T-cell (primary cell): ENCODE data around the gene KLK13. TPM values are rescaled to one million over a fixed set of nuclear protein-coding genes. Genes with fewer than 3 reads are reported as not detected.

Experiments used
- ATAC-seq, 4 experiments: fragments of 200-7000 bp in 3 of 4; fragments of 150-1000 bp in 1 of 4; cut with Tn5 transposase; replicated peaks in 1 of 4; 1 replicate in 3 of 4; 2 replicates in 1 of 4; pipeline ENCODE4 v1.10.0; 2021; ENCODE audit warnings: moderate library complexity in 3 of 4, mild to moderate bottlenecking in 2 of 4, moderate number of reproducible peaks in 1 of 4
- CTCF ChIA-PET, 2 donors: fragments of 300-600 bp; sonication (Branson Sonifier 250); formaldehyde crosslinking; loops; one replicate each; lab custom pipeline; 2022; ENCODE audit warnings: antibody characterized with exemption in 2 of 2; lab: Charles Lee
- POLR2A ChIA-PET, 2 donors: fragments of 300-600 bp; sonication (Branson Sonifier 250); formaldehyde crosslinking; loops; one replicate each; lab custom pipeline; 2022; ENCODE audit warnings: antibody characterized with exemption in 2 of 2; lab: Charles Lee
- DNase-seq, 35 experiments: peaks; one replicate each; pipeline versions ENCODE4 v3.0.0 to v3.0.0-alpha.2; 2013 to 2023
- H3K27ac ChIP-seq: one replicate; pipeline ENCODE4 v1.5.1; 2013; ENCODE audit warnings: low read length
- H3K27me3 ChIP-seq, 2 experiments: replicated peaks in 1 of 2; 1 replicate in 1 of 2; 2 replicates in 1 of 2; pipeline versions ENCODE4 v1.6.1 to v1.7.0; 2013; ENCODE audit warnings: low read length in 1 of 2, mixed read lengths in 1 of 2; ENCODE audit not compliant: control insufficient read depth in 2 of 2, insufficient read depth in 2 of 2; ENCODE audit errors: extremely low read depth in 1 of 2
- H3K36me3 ChIP-seq, 2 donors: 1 replicate in 1 of 2; 2 replicates in 1 of 2; pipeline versions ENCODE4 v1.6.1 to v1.7.0; 2013; ENCODE audit warnings: low read length in 1 of 2; ENCODE audit not compliant: control insufficient read depth in 2 of 2, insufficient read depth in 1 of 2; ENCODE audit errors: extremely low read depth in 1 of 2
- H3K4me1 ChIP-seq, 2 experiments: 1 replicate in 1 of 2; 2 replicates in 1 of 2; pipeline versions ENCODE4 v1.6.1 to v1.7.0; 2013; ENCODE audit warnings: low read length in 2 of 2, mixed read lengths in 1 of 2; ENCODE audit not compliant: insufficient read depth in 2 of 2, control insufficient read depth in 1 of 2; ENCODE audit errors: extremely low read depth in 1 of 2
- H3K4me3 ChIP-seq, 2 donors: 1 replicate in 1 of 2; 2 replicates in 1 of 2; pipeline versions ENCODE4 v1.5.1 to v1.7.0; 2013; ENCODE audit warnings: mild to moderate bottlenecking in 2 of 2, low read length in 1 of 2, moderate library complexity in 1 of 2; ENCODE audit not compliant: control insufficient read depth in 1 of 2; ENCODE audit errors: extremely low read depth in 1 of 2
- H3K9me3 ChIP-seq: 2 replicates; pipeline ENCODE4 v1.7.0; 2013
- H3K27ac Mint-ChIP-seq, 2 donors: one replicate each; pipeline ENCODE4 v1.8.0; 2020 to 2021; ENCODE audit warnings: mild to moderate bottlenecking in 2 of 2, mixed read lengths in 2 of 2
- H3K27me3 Mint-ChIP-seq, 2 donors: one replicate each; pipeline ENCODE4 v1.8.0; 2021 to 2022; ENCODE audit warnings: mixed read lengths in 2 of 2
- H3K36me3 Mint-ChIP-seq: one replicate; pipeline ENCODE4 v1.8.0; 2021; ENCODE audit warnings: mixed read lengths
- H3K4me1 Mint-ChIP-seq, 3 donors: one replicate each; pipeline ENCODE4 v1.8.0; 2020 to 2022; ENCODE audit warnings: mixed read lengths in 3 of 3, mild to moderate bottlenecking in 1 of 3
- H3K4me3 Mint-ChIP-seq, 3 donors: one replicate each; pipeline ENCODE4 v1.8.0; 2020 to 2022; ENCODE audit warnings: mild to moderate bottlenecking in 3 of 3, mixed read lengths in 3 of 3, moderate library complexity in 3 of 3
- H3K9me3 Mint-ChIP-seq, 3 donors: one replicate each; pipeline ENCODE4 v1.8.0; 2020 to 2022; ENCODE audit warnings: mixed read lengths in 3 of 3
- WGBS: methylation state at CpG from one replicate; pipeline ENCODE4 v1.1.5; 2013; ENCODE audit warnings: missing lambda C conversion rate; ENCODE audit not compliant: insufficient coverage; 5-methylcytosine and 5-hydroxymethylcytosine counted together
- total RNA-seq, 35 experiments: library from RNA in 6 of 35; stranded (reverse) in 6 of 35; fragments of 120-200 nt in 1 of 35; gene quantifications; one replicate each; pipeline versions ENCODE4 v1.2.1 to v1.2.4 and lab custom pipeline; 2013 to 2026

The KLK13 gene
- total RNA-seq, 5 donors from 2014 or later (not counting 1 experiment from before 2014, with no cell fraction given), result not detected

- Histone ChIP-seq H3K27ac (no peak overlapping the region), H3K4me3 (no peak overlapping the region), H3K27me3 (peaks cover 0 to 59% of the 10 kb centered on the region in 2 experiments), H3K36me3 (no peaks in the 10 kb centered on the region), H3K4me1 (no peaks in the 10 kb centered on the region), H3K9me3 (no peaks in the 10 kb centered on the region)
- DNase-seq (no peak), ATAC-seq (no peak)
- POLR2A ChIA-PET, result no interaction called here
- no peaks in the 10 kb centered on the region for H3K4me1 Mint-ChIP-seq
- no peaks in the 10 kb centered on the region for H3K9me3 Mint-ChIP-seq
- H3K4me3 Mint-ChIP-seq, result no peak overlapping the region
- no peak overlapping the region for H3K27ac Mint-ChIP-seq
- peaks cover 41 to 55% of the 10 kb centered on the region in 2 donors for H3K27me3 Mint-ChIP-seq
- WGBS, result no CpG with 5 or more reads among the region's 2 CpGs
- H3K36me3 Mint-ChIP-seq, result no peaks in the 10 kb centered on the region
- CTCF ChIA-PET, result no interaction called here
These were observed 35.2 kb downstream of the KLK13 start for GRCh38 chr19:51029718-51030117.

GRCh38 chr19:51027873-51028272 is 37.0 kb downstream of the KLK13 start:
- no peak for ATAC-seq
- no CpG with 5 or more reads among the region's 5 CpGs for WGBS
- POLR2A ChIA-PET, result no interaction called here

DNA sequence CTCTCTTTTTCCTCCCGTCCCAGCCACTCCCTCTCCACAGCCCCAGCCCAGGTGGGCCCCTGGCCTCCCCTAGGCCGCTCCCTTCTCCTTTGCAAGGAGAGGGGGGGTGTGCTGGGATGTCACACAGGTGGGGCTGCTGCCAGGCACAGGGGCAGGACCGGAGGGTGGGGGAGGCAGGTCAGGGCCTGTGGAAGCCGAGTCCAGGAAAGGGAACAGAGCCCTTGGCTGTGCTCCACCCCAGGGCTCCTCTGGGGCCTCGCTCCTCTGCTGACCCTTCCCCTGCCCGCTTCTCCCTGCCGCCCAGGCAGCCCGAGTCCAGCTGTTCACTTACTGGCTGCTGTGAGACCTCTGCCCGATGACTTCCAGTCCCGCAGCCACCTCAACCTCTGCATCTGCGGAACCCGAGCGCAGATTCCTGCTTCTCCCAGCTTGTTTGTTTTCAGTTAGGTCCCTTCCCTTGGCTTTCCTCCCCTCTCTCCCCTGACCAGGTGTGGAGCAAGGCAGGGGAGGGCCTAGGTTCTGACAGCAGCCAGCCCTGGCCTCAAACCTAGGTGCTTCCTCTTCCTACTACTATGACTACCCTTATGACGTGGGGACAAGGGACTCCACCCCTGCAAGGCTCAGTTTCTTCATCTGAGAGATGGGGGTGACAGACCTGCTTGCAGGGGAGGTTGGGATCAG is 37.6 kb downstream of the KLK13 start:
- H3K27me3 Mint-ChIP-seq, result peaks cover 54 to 65% of the 10 kb centered on the region in 2 donors
- CTCF ChIA-PET, result no interaction called here

More at GRCh38 chr19:51027873-51028272, 37.0 kb downstream of the KLK13 start:
- Histone ChIP-seq H3K4me3 (no peak overlapping the region), H3K9me3 (no peaks in the 10 kb centered on the region), H3K4me1 (no peaks in the 10 kb centered on the region), H3K27me3 (peaks cover 0 to 61% of the 10 kb centered on the region in 2 experiments), H3K36me3 (no peaks in the 10 kb centered on the region), H3K27ac (no peak overlapping the region)
- H3K4me1 Mint-ChIP-seq, result no peaks in the 10 kb centered on the region
- peaks cover 49 to 59% of the 10 kb centered on the region in 2 donors for H3K27me3 Mint-ChIP-seq
- no peaks in the 10 kb centered on the region for H3K36me3 Mint-ChIP-seq
- CTCF ChIA-PET, result no interaction called here
- H3K27ac Mint-ChIP-seq, result no peak overlapping the region
- H3K9me3 Mint-ChIP-seq, result no peaks in the 10 kb centered on the region
- no peak for DNase-seq
- no peak overlapping the region for H3K4me3 Mint-ChIP-seq

GRCh38 chr19:51026554-51026831 is 38.4 kb downstream of the KLK13 start, which contains the start of gene KLK11:
KLK11 (minus strand) TSS chr19:51026616; CDS start chr19:51025631, 985 bp downstream.
- WGBS, result 89% methylated on average over 8 of the region's 11 CpGs
- Mint-ChIP-seq H3K4me1 (no peaks in the 10 kb centered on the region), H3K36me3 (no peaks in the 10 kb centered on the region), H3K27me3 (peaks cover 52 to 65% of the 10 kb centered on the region in 2 donors), H3K9me3 (no peaks in the 10 kb centered on the region), H3K4me3 (no peak within 1 kb of the TSS), H3K27ac (no peak within 1 kb of the TSS)
- Histone ChIP-seq H3K27me3 (peaks cover 0 to 70% of the 10 kb centered on the region in 2 experiments), H3K36me3 (no peaks in the 10 kb centered on the region), H3K9me3 (no peaks in the 10 kb centered on the region), H3K27ac (no peak within 1 kb of the TSS), H3K4me3 (no peak within 1 kb of the TSS), H3K4me1 (no peaks in the 10 kb centered on the region)
- no peak for ATAC-seq
- CTCF ChIA-PET, result no interaction called here
- POLR2A ChIA-PET, result no interaction called here
- DNase-seq, result no peak

More for the DNA sequence above, 37.6 kb downstream of the KLK13 start:
- no peak overlapping the region for H3K4me3 ChIP-seq
- Mint-ChIP-seq H3K4me3 (no peak overlapping the region), H3K27ac (no peak overlapping the region), H3K36me3 (no peaks in the 10 kb centered on the region), H3K9me3 (no peaks in the 10 kb centered on the region), H3K4me1 (no peaks in the 10 kb centered on the region)
- H3K9me3 ChIP-seq, result no peaks in the 10 kb centered on the region
- WGBS, result 66% methylated on average over 10 of the region's 14 CpGs
- ATAC-seq, result no peak
- no peak overlapping the region for H3K27ac ChIP-seq
- DNase-seq, result no peak
- POLR2A ChIA-PET, result no interaction called here
- peaks cover 0 to 67% of the 10 kb centered on the region in 2 experiments for H3K27me3 ChIP-seq
- no peaks in the 10 kb centered on the region for H3K36me3 ChIP-seq
- H3K4me1 ChIP-seq, result no peaks in the 10 kb centered on the region

- ATAC-seq, result no peak
- H3K4me1 Mint-ChIP-seq, result no peaks in the 10 kb centered on the region
- no peaks in the 10 kb centered on the region for H3K36me3 ChIP-seq
- no peak overlapping the region for H3K27ac ChIP-seq
- CTCF ChIA-PET, result no interaction called here
- peaks cover 2 to 72% of the 10 kb centered on the region in 2 experiments for H3K27me3 ChIP-seq
- 68% methylated on average over 18 of the region's 18 CpGs for WGBS
- H3K9me3 ChIP-seq, result no peaks in the 10 kb centered on the region
- no peaks in the 10 kb centered on the region for H3K36me3 Mint-ChIP-seq
- H3K4me1 ChIP-seq, result no peaks in the 10 kb centered on the region
- H3K9me3 Mint-ChIP-seq, result no peaks in the 10 kb centered on the region
- DNase-seq, result no peak
- H3K4me3 ChIP-seq, result no peak overlapping the region
- no peak overlapping the region for H3K27ac Mint-ChIP-seq
- POLR2A ChIA-PET, result no interaction called here
- peaks cover 47 to 60% of the 10 kb centered on the region in 2 donors for H3K27me3 Mint-ChIP-seq
- H3K4me3 Mint-ChIP-seq, result no peak overlapping the region
These were observed 38.9 kb downstream of the KLK13 start for GRCh38 chr19:51025809-51026553.

GRCh38 chr19:51025401-51025800 is 39.5 kb downstream of the KLK13 start:
- ChIA-PET CTCF (no interaction called here), POLR2A (no interaction called here)
- Histone ChIP-seq H3K36me3 (no peaks in the 10 kb centered on the region), H3K4me3 (no peak overlapping the region), H3K9me3 (no peaks in the 10 kb centered on the region), H3K27ac (no peak overlapping the region), H3K4me1 (no peaks in the 10 kb centered on the region), H3K27me3 (peaks cover 2 to 71% of the 10 kb centered on the region in 2 experiments)
- H3K4me3 Mint-ChIP-seq, result no peak overlapping the region
- no CpG with 5 or more reads among the region's 6 CpGs for WGBS
- H3K9me3 Mint-ChIP-seq, result no peaks in the 10 kb centered on the region
- ATAC-seq, result no peak
- H3K27me3 Mint-ChIP-seq, result peaks cover 42 to 59% of the 10 kb centered on the region in 2 donors
- H3K27ac Mint-ChIP-seq, result no peak overlapping the region
- DNase-seq, result no peak
- H3K36me3 Mint-ChIP-seq, result no peaks in the 10 kb centered on the region
- H3K4me1 Mint-ChIP-seq, result no peaks in the 10 kb centered on the region
